IPS DF 6.9 (cell line): ENCODE results near the gene MAP4K2.

Source experiments
- DNase-seq: peaks from one replicate; pipeline ENCODE4 v3.0.0-alpha.2; 2013; ENCODE audit warnings: low read depth, low spot score
- H3K27ac ChIP-seq: one replicate; pipeline ENCODE4 v1.5.1; 2013; ENCODE audit warnings: low read length, control low read depth
- H3K27me3 ChIP-seq: 2 replicates; pipeline ENCODE4 v1.6.1; 2013; ENCODE audit warnings: mild to moderate bottlenecking, low read length; ENCODE audit not compliant: control insufficient read depth, insufficient read depth
- H3K36me3 ChIP-seq: 2 replicates; pipeline ENCODE4 v1.6.1; 2013; ENCODE audit warnings: low read length; ENCODE audit not compliant: control insufficient read depth, insufficient read depth
- H3K4me1 ChIP-seq: 2 replicates; pipeline ENCODE4 v1.6.1; 2013; ENCODE audit warnings: low read length; ENCODE audit not compliant: control insufficient read depth, insufficient read depth
- H3K4me3 ChIP-seq: 2 replicates; pipeline ENCODE4 v1.5.1; 2013; ENCODE audit warnings: mild to moderate bottlenecking, low read length
- H3K9me3 ChIP-seq: 2 replicates; pipeline ENCODE4 v1.6.1; 2013; ENCODE audit warnings: low read length, inconsistent platforms; ENCODE audit not compliant: control insufficient read depth, insufficient read depth
- WGBS: extraction: QIAGEN DNeasy Blood & Tissue Kit; methylation state at CpG from one replicate; pipeline ENCODE4 v1.1.7; 2013; ENCODE audit warnings: mixed read lengths, missing lambda C conversion rate; ENCODE audit not compliant: insufficient read length, insufficient coverage; 5-methylcytosine and 5-hydroxymethylcytosine counted together

The MAP4K2 gene

DNA sequence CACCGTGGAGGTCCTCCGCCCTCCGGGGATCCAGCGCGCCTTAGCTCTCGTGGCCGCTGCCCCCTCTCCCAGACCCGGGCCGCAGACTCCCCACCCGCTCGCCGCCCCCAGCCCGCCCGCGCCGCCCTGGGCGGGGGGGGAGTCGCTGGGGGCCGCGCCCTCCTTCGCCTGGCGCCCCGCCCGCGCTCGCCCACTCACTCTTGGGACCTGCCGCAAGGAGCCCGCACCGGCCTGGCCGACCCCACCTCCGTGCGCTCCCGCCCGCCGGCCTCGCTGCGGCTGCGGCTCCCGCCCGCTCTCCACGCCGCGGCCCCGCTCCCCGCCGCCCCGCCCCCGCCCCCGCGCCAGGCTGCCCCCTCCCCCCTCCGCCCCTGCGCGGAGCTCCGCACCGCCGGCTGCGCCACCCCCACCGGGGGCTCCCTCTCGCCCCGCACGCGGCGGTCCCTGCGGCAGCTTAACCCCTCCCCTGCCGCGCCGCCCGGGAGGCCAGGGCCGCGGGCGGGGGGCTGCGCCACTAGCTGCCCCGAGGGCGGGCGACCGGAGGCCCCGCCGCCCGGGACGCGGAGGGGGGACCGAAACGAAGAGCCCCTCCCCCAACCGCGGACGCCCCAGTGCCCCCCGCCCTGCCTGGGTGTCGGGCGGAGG lies 58.3 kb downstream of the MAP4K2 start:
- Histone ChIP-seq H3K36me3 (no peaks in the 10 kb centered on the region), H3K4me1 (peaks cover 10% of the 10 kb centered on the region), H3K4me3 (peak overlapping the region; percentile 36; the same call in 1 of the 2 replicates), H3K27me3 (no peaks in the 10 kb centered on the region; the same call in 1 of the 2 replicates), H3K27ac (no peak overlapping the region), H3K9me3 (no peaks in the 10 kb centered on the region)
- DNase-seq = no peak
- WGBS = no CpG with 5 or more reads among the region's 89 CpGs

DNA sequence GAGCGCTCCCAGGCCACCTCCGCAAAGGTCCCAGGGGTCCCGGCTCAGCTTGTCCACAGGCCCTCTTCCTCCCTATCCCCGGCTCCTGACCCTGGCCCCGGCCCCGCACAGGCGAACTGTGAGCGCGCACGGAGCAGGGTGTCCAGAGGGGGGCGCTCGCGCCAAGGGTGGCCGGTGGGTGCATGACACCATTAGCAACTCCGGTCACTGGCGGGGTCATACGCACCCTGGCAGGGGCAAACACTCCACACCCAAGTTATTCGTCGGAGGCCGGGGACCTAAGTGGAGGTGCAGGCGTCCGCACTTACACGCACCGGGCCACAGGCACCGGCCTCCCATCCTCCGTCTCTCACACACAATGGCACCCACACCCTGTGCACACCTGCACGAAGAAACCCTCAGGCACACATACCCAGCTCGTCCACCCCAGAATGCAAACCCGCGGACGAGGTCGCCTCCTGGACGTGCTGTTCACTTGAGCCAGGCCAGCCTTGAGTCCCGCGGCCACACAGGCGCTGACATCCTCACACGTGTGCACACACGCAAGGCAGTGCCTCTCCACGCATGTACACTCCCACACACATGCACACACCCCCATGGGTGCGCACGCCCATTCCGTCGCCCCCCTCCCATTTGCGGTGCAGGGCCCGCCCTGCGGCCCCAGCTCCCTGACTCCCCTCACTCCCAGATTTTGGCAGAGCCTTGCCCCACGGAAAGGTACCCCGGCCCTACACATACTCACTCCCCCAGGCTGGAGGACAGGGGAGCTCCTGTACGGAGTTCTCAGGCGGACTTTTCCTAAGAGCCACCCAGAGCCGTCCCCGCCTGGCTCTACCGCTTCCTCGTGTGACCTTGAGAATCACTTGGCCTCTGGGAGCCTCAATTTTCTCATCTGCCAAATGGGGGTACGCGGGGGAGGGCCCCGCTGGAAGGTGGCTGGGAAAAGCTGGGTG lies 59.1 kb downstream of the MAP4K2 start, which contains the start of gene RASGRP2:
TSS of gene RASGRP2 (minus strand) at position 552 of the 953 bp plus-strand sequence. CDS start 1,276 bp downstream, outside the sequence.
- H3K4me1 ChIP-seq = peaks cover 16% of the 10 kb centered on the region
- no peaks in the 10 kb centered on the region for H3K36me3 ChIP-seq
- WGBS = no CpG with 5 or more reads among the region's 57 CpGs
- H3K27me3 ChIP-seq = no peaks in the 10 kb centered on the region; the same call in 1 of the 2 replicates
- no peak for DNase-seq
- peak within 1 kb of the TSS; percentile 54; the same call in 1 of the 2 replicates for H3K4me3 ChIP-seq
- H3K27ac ChIP-seq = no peak within 1 kb of the TSS
- H3K9me3 ChIP-seq = no peaks in the 10 kb centered on the region

DNA sequence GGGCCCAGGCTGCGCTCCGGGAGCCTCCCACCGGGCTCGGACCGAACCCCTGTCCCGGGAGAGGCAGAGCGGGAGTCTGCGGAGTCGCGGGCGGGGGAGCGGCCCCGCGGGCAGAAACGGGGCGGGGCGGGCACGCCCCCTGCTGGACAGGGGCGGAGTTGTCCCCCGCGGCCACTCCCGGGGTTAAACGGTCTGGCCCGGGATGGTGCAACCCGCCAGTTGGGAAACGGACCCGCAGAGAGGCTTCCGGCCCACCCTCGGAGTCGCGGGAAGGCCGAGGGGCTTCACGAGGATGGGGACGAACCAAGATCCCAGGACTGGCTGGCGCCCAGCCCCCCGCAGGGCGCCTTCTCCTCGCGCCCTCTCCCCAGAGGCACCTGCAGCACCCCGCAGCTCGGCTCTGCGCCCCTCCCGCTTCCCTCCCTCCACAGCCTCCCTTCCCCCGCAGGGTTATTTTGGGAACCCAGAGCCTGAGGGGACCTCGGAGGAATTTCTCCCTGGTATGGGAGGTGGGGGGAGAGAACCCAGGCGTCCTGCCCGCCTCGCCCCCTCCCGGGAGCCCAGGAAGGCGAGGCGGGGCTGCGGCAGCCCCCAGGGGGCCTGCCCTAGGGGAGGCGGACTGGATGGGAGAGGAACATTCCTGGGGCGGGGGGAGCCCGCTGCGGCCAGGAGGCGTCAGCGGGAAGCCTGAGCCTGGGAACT lies 60.0 kb downstream of the MAP4K2 start:
- Histone ChIP-seq H3K27me3 (no peaks in the 10 kb centered on the region; the same call in 1 of the 2 replicates), H3K4me1 (peaks cover 16% of the 10 kb centered on the region), H3K9me3 (no peaks in the 10 kb centered on the region), H3K27ac (no peak overlapping the region), H3K36me3 (no peaks in the 10 kb centered on the region), H3K4me3 (peak overlapping the region; percentile 54; the same call in 1 of the 2 replicates)
- DNase-seq = no peak
- no CpG with 5 or more reads among the region's 58 CpGs for WGBS

DNA sequence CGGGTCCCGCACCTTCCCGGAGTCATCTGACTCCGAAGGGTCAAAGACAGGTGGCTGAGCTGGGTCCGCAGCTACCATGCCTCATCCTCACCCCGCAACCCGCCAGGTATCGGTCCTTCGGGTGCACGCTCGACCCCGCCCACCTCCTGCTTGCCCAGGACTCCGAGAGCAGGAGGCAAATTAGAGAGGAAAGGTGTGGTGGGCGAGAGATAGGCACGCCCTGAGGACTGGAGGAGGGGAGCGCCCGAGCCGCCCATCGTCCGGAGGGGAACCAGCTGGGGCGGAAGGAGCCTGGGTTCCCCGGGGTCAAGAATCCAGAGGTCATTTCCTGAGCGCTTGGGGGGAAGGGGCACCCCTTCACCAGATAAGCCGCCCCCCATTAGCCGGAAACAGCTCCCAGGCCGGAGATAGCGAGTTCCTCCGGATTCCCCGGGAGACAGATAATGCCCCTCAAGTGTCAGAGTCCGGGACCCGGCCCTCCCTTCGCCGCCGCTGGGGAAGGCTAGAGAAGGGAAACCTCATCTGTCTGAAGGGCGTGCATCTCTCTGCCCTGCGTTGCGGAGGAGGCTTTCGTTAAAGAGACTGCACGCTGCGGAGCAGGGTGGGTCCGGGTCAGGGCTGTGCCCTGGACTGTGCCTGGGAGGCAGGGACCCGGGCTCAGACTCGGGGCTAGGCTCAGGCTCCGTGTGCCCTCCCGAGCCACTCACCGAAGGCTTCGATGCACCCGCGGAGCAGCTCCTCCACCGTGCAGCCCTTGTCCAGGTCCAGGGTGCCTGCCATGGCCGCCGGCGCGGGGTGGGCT lies 60.7 kb downstream of the MAP4K2 start:
- Histone ChIP-seq H3K4me3 (peak overlapping the region; percentile 54; the same call in 1 of the 2 replicates), H3K36me3 (no peaks in the 10 kb centered on the region), H3K27me3 (no peaks in the 10 kb centered on the region; the same call in 1 of the 2 replicates), H3K9me3 (no peaks in the 10 kb centered on the region), H3K4me1 (peaks cover 16% of the 10 kb centered on the region), H3K27ac (no peak overlapping the region)
- no peak for DNase-seq
- no CpG with 5 or more reads among the region's 54 CpGs for WGBS

DNA sequence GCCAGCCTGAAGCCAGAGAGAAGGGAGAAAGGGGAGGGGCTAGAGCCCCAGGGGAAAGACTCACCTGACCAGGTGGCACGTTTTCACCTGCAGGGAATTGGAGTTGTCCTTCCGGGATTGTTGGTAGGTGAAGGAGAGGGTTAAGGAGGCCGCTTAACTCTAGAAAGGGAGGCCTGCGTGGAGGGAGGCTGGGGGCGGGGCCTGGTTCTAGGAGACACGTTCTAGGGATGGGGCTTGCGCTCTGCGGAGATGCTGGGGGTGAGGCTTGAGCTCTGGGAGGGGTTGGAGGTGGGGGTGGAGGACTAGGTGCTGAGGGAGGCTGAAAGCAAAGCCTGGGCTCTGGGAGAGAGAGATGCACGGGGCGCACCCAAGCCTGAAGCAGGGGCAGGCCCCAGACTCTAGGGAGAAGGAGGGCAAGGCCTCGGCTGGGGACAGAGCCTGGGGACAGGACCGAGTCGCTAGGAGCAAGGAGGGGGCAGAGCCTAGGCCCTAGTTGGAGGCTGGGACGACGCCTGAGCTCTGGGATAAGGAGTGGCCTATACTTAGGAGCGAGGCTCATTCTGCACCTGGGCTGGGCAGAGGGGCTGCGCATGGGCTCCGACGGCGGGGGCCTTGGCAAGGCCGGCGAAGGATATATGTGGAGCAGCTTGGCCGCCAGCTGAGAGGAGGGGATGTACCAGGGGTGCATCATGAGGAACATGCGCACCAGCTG lies 61.5 kb downstream of the MAP4K2 start:
- no peak overlapping the region for H3K27ac ChIP-seq
- no peak for DNase-seq
- H3K36me3 ChIP-seq = no peaks in the 10 kb centered on the region
- WGBS = no CpG with 5 or more reads among the region's 24 CpGs
- H3K4me1 ChIP-seq = peaks cover 16% of the 10 kb centered on the region
- no peaks in the 10 kb centered on the region; the same call in 1 of the 2 replicates for H3K27me3 ChIP-seq
- no peaks in the 10 kb centered on the region for H3K9me3 ChIP-seq
- H3K4me3 ChIP-seq = peak overlapping the region; percentile 54; the same call in 1 of the 2 replicates

DNA sequence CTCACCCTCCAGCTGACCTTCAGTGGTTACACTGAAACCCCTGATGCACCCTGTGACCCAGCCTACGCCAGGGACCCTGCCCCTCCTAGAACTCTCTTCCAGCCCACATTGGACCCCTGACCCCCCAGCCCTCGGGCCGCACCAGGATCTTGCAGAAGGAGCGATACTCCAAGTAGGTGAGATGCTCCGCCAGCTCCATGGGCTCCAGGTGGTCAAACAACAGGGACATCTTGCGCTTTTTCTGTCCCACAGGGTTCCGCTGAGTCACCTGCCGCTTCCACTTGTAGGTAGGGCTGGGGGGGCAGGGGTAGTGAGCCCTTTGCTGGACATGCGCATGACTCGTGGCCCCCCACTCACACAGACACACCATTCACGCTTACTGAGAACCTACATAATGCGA lies 63.1 kb downstream of the MAP4K2 start:
- DNase-seq = no peak
- no peak overlapping the region for H3K4me3 ChIP-seq
- H3K4me1 ChIP-seq = peaks cover 16% of the 10 kb centered on the region
- H3K36me3 ChIP-seq = 0 out of 2 replicates have a peak, but pooled peaks cover 5% of the 10 kb centered on the region
- H3K27ac ChIP-seq = no peak overlapping the region
- no CpG with 5 or more reads among the region's 12 CpGs for WGBS
- H3K27me3 ChIP-seq = no peaks in the 10 kb centered on the region; the same call in 1 of the 2 replicates
- H3K9me3 ChIP-seq = no peaks in the 10 kb centered on the region

DNA sequence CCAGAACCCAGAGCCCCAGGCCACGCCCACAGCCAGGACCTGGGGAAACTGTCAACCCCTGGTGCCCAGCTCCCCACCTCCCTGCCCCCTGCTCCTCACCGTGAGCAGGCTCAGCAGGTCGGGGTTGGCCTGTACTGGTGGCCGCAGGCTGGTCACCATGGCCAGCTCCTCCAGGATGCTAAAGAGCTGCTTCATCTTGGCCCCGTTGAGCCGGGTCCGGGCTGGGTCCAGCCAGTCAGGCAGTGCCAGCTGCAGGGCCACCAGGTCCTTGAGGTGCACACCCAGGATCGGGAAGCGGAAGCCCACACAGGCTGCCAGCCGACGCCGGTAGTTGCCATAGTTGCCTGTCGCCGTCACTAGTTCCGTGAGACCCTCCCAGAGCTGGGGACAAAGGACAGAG lies 66.4 kb downstream of the MAP4K2 start:
- no peaks in the 10 kb centered on the region for H3K27me3 ChIP-seq
- no CpG with 5 or more reads among the region's 15 CpGs for WGBS

DNA sequence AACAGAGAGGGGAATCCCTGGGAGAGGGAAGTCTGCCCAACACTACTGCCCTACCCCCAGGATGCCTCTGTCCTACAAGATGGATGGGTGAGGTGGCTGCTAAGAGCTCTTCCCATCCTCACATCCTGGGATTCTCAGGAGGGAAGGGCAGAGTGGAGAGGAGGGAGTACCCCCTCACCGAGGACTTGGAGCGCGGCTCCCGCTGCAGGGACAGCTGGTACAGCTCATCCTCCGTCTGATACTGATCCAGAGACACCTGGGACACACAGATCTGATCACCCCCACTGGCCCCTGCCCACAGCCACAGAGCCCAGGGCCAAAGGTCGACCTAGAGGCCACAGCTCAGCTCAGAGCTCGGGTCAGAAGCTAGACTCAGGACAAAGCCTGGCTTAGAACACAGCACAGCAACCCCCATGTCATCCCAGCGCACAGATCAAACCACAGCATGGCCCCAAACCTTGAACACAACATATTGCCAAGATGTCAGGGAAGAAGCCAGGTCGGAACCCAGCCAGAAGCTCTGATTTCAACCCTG lies 67.2 kb downstream of the MAP4K2 start:
- Histone ChIP-seq H3K4me3 (no peak overlapping the region), H3K27me3 (no peaks in the 10 kb centered on the region), H3K9me3 (no peaks in the 10 kb centered on the region), H3K27ac (no peak overlapping the region), H3K36me3 (0 out of 2 replicates have a peak, but pooled peaks cover 5% of the 10 kb centered on the region), H3K4me1 (peaks cover 11% of the 10 kb centered on the region)
- no CpG with 5 or more reads among the region's 9 CpGs for whole genome bisulfite sequencing
- DNase-seq = no peak

More for the DNA sequence above, 66.4 kb downstream of the MAP4K2 start:
- 0 out of 2 replicates have a peak, but pooled peaks cover 5% of the 10 kb centered on the region for H3K36me3 ChIP-seq
- no peaks in the 10 kb centered on the region for H3K9me3 ChIP-seq
- H3K4me3 ChIP-seq = no peak overlapping the region
- H3K4me1 ChIP-seq = peaks cover 14% of the 10 kb centered on the region
- no peak for DNase-seq
- H3K27ac ChIP-seq = no peak overlapping the region
